ENCODE results near the gene TSPAN8.
"Not testable (repeated sequence)": the region's sequence is repeated elsewhere in the genome, so short reads cannot be mapped to it uniquely, and the experiment has no call there.

The TSPAN8 gene

DNA sequence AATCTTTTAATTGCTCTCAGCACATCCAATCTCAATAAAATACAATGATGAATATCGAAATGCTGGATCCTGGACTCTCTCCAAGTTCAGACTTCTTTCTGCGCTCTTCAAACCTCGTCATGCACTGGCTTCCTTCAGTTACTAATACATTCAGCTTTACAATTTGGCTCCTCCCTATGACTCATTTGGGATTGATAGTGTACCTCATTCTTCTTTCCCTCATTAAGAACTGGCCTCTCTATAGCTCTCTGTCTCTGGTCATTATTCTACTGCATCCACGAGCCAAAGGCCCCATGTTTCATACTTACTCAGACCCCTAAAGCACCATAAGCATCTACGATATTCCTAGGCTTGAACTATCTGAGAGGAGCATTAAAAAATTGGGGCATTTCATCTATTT, 4.9 kb downstream of the TSPAN8 start:
- H3K9me3 ChIP-seq, result no peaks in the 10 kb centered on the region
- no peak for DNase-seq
- no peaks in the 10 kb centered on the region for H3K27me3 ChIP-seq
- peaks cover 32% of the 10 kb centered on the region for H3K4me1 ChIP-seq
- no peak overlapping the region for H3K4me3 ChIP-seq (ENCODE audit: low read depth, low read length)
- no peaks in the 10 kb centered on the region for H3K36me3 ChIP-seq
- no peak for TF ChIP-seq CTCF (IDR thresholded peaks at IDR 0.05; ENCODE audit: low read depth, low read length)

DNA sequence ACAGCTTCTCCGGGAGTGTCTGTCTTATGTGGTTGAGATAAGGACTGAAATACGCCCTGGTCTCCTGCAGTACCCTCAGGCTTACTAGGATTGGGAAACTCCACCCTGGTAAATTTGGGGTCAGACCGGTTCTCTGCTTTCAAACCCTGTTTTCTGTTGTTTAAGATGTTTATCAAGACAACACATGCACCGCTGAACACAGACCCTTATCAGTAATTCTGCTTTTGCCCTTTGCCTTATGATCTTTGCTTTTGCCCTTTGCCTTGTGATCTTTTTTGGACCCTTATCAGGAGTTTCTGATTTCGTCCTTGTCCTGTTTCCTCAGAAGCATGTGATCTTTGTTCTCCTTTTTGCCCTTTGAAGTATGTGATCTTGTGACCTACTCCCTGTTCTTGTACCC, 7.8 kb downstream of the TSPAN8 start:
- H3K9me3 ChIP-seq; H3K36me3 ChIP-seq; H3K27me3 ChIP-seq; DNase-seq; H3K4me3 ChIP-seq (ENCODE audit: low read depth, low read length): not testable (repeated sequence)
- peaks cover 32% of the 10 kb centered on the region for H3K4me1 ChIP-seq

GRCh38 chr12:71144682-71145081, 13.1 kb downstream of the TSPAN8 start:
- DNase-seq, result no peak
- peaks cover 28% of the 10 kb centered on the region for H3K4me1 ChIP-seq
- no peaks in the 10 kb centered on the region for H3K9me3 ChIP-seq
- no peak for TF ChIP-seq CTCF (IDR thresholded peaks at IDR 0.05; ENCODE audit: low read depth, low read length)
- H3K4me3 ChIP-seq (ENCODE audit: low read depth, low read length), result no peak overlapping the region
- no peaks in the 10 kb centered on the region for H3K27me3 ChIP-seq
- no peaks in the 10 kb centered on the region for H3K36me3 ChIP-seq

DNA sequence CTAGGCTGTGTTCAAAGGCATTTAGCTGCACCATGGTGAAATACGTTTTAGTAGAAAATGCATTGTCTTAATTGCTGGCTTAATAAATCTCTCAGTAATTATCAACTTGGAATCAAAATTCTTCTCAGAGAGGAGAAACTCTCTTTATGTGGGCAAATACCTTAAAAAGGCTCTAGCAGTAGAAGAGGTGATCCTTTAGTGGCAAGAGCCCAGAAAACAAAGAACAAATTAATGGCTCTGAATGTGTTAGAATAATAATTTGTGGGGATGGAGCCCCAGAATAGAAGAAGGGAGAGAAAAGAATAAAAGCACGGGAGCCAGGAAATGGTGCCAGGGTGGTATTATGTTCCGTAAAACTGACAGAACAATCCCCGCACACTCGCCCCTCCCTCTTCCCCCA, 14.8 kb downstream of the TSPAN8 start:
- no peak for DNase-seq
- TF ChIP-seq CTCF (IDR thresholded peaks at IDR 0.05; ENCODE audit: low read depth, low read length), result no peak
- no peaks in the 10 kb centered on the region for H3K27me3 ChIP-seq
- H3K4me1 ChIP-seq, result peaks cover 24% of the 10 kb centered on the region
- H3K9me3 ChIP-seq, result no peaks in the 10 kb centered on the region
- H3K4me3 ChIP-seq (ENCODE audit: low read depth, low read length), result no peak overlapping the region
- H3K36me3 ChIP-seq, result no peaks in the 10 kb centered on the region

DNA sequence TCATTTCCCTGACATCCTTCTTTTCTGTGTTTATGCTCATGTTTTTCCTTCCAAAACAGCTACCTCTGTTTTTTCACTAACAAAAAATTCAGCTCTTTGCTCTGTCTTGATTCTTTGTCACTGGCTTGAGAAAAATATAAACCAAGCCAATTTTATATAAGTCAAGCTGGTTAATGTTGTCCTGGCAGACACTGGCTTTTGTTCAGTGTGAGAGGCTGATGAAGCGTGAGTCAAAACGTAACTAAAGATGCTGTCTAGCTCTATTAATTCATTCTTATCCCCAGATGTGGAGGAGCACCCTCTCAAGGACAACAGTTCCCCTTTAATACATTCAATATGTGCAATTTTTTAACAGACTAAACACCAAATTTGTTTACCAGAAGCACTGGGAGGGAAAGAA, 15.8 kb downstream of the TSPAN8 start:
- no peaks in the 10 kb centered on the region for H3K9me3 ChIP-seq
- peaks cover 16% of the 10 kb centered on the region for H3K4me1 ChIP-seq
- no peaks in the 10 kb centered on the region for H3K27me3 ChIP-seq
- no peak for TF ChIP-seq CTCF (IDR thresholded peaks at IDR 0.05; ENCODE audit: low read depth, low read length)
- no peak for DNase-seq
- H3K36me3 ChIP-seq, result no peaks in the 10 kb centered on the region
- no peak overlapping the region for H3K4me3 ChIP-seq (ENCODE audit: low read depth, low read length)

- no peak for DNase-seq
- H3K4me3 ChIP-seq (ENCODE audit: low read depth, low read length), result no peak overlapping the region
- peaks cover 14% of the 10 kb centered on the region for H3K4me1 ChIP-seq
- TF ChIP-seq CTCF (IDR thresholded peaks at IDR 0.05; ENCODE audit: low read depth, low read length), result no peak
- H3K36me3 ChIP-seq, result no peaks in the 10 kb centered on the region
- no peaks in the 10 kb centered on the region for H3K9me3 ChIP-seq
- no peaks in the 10 kb centered on the region for H3K27me3 ChIP-seq
Measured at GRCh38 chr12:71141378-71141926, 16.3 kb downstream of the TSPAN8 start.
